Upper lobe of left lung (tissue), 4 donors: ENCODE data around the gene SLC35F5.

Experiments
- CTCF ChIP-seq, 6 experiments: fragments of 450-650 bp in 4 of 6; fragments of 200-600 bp in 2 of 6; sonication (generic) in 2 of 6; IDR thresholded peaks; one replicate each; pipeline ENCODE4 v1.5.1; 2016 to 2019; ENCODE audit warnings: antibody characterized with exemption in 6 of 6
- POLR2AphosphoS5 ChIP-seq, 2 donors: sonication (generic); formaldehyde crosslinking; IDR thresholded peaks; one replicate each; pipeline ENCODE4 v1.5.1; 2017; ENCODE audit warnings: antibody characterized with exemption in 2 of 2

- no peak for TF ChIP-seq CTCF (IDR thresholded peaks at IDR 0.05)
- TF ChIP-seq POLR2AphosphoS5 (IDR thresholded peaks at IDR 0.05) = no peak
Observed at GRCh38 chr2:113796592-113797175, 40.2 kb upstream of the SLC35F5 start.
